OCI-LY3 (cell line): Measurements from ENCODE around the gene TMX1.
A peak's percentile ranks its signal among the peaks of the same experiment; 100 is the strongest.

Experiments
- H2AFZ ChIP-seq: fragments of 200-600, 300-600 bp; shearing (Covaris generic); 2 replicates; pipeline ENCODE4 v1.6.0; 2014; ENCODE audit warnings: antibody characterized with exemption, low read depth, low read length
- H3K27ac ChIP-seq: fragments of 200-600, 300-600 bp; sonication (generic); 2 replicates; pipeline ENCODE4 v1.5.1; 2014; ENCODE audit warnings: mild to moderate bottlenecking, low read length, moderate library complexity, mixed read lengths
- H3K27me3 ChIP-seq: fragments of 200-600, 300-600 bp; sonication (generic); 2 replicates; pipeline ENCODE4 v1.6.1; 2014; ENCODE audit warnings: low read depth, low read length, mixed read lengths
- H3K36me3 ChIP-seq: fragments of 200-600, 300-600 bp; sonication (generic); replicated peaks from 2 replicates; pipeline ENCODE3; 2014; ENCODE audit warnings: low read depth, low read length, mixed read lengths
- H3K4me1 ChIP-seq: fragments of 300-600, 200-600 bp; sonication (generic); 2 replicates; pipeline ENCODE4 v1.6.1; 2014; ENCODE audit warnings: low read length, mixed read lengths
- H3K4me2 ChIP-seq: fragments of 200-600, 300-600 bp; sonication (generic); 2 replicates; pipeline ENCODE4 v1.6.1; 2014; ENCODE audit warnings: low read length, mixed read lengths
- H3K4me3 ChIP-seq: fragments of 300-600, 200-600 bp; sonication (generic); 2 replicates; pipeline ENCODE4 v1.5.1; 2014; ENCODE audit warnings: antibody characterized with exemption, mild to moderate bottlenecking, low read length, moderate library complexity
- H3K79me2 ChIP-seq: fragments of 300-600, 200-600 bp; shearing (Covaris generic); 2 replicates; pipeline ENCODE4 v1.6.1; 2014; ENCODE audit warnings: mild to moderate bottlenecking, low read length, mixed read lengths
- H3K9ac ChIP-seq: fragments of 300-600, 200-600 bp; shearing (Covaris generic); 2 replicates; pipeline ENCODE4 v1.6.0; 2014; ENCODE audit warnings: mild to moderate bottlenecking, low read length, moderate library complexity
- H3K9me3 ChIP-seq: fragments of 200-600, 300-600 bp; shearing (Covaris generic); 2 replicates; pipeline ENCODE4 v1.6.1; 2014; ENCODE audit warnings: low read length, mixed read lengths; ENCODE audit not compliant: insufficient read depth
- H4K20me1 ChIP-seq: fragments of 200-600, 300-600 bp; sonication (generic); 2 replicates; pipeline ENCODE4 v1.6.1; 2016; ENCODE audit warnings: low read length, mixed read lengths; ENCODE audit not compliant: insufficient read depth
- EZH2phosphoT487 ChIP-seq: fragments of 200-600 bp; shearing (Covaris generic); IDR thresholded peaks from 2 replicates; pipeline ENCODE4 v1.6.1; 2018; ENCODE audit warnings: antibody characterized with exemption, mixed run types, low read depth
- TF ChIP-seq, protein P1 (sequence below): fragments of 200-600, 300-600 bp; sonication (generic); IDR thresholded peaks from 2 replicates; pipeline ENCODE4 v1.5.1; 2014; ENCODE audit warnings: antibody characterized with exemption, low read length, low read depth

Gene TMX1

GRCh38 chr14:51240804-51241380 is 845 bp downstream of the TMX1 start:
- Histone ChIP-seq H3K27ac (peak overlapping the region; percentile 70), H3K4me3 (peak overlapping the region; percentile 96), H3K79me2 (peaks cover 59% of the 10 kb centered on the region), H3K9ac (peak overlapping the region; percentile 99), H4K20me1 (0 out of 2 replicates have a peak, but pooled peaks cover 9% of the 10 kb centered on the region), H2AFZ (peak overlapping the region; percentile 91), H3K4me2 (peak overlapping the region; percentile 88), H3K4me1 (peaks cover 24% of the 10 kb centered on the region), H3K27me3 (no peaks in the 10 kb centered on the region), H3K9me3 (no peaks in the 10 kb centered on the region), H3K36me3 (peaks cover 14% of the 10 kb centered on the region)
- TF ChIP-seq EZH2phosphoT487: no peak
- TF ChIP-seq, protein P1, sequence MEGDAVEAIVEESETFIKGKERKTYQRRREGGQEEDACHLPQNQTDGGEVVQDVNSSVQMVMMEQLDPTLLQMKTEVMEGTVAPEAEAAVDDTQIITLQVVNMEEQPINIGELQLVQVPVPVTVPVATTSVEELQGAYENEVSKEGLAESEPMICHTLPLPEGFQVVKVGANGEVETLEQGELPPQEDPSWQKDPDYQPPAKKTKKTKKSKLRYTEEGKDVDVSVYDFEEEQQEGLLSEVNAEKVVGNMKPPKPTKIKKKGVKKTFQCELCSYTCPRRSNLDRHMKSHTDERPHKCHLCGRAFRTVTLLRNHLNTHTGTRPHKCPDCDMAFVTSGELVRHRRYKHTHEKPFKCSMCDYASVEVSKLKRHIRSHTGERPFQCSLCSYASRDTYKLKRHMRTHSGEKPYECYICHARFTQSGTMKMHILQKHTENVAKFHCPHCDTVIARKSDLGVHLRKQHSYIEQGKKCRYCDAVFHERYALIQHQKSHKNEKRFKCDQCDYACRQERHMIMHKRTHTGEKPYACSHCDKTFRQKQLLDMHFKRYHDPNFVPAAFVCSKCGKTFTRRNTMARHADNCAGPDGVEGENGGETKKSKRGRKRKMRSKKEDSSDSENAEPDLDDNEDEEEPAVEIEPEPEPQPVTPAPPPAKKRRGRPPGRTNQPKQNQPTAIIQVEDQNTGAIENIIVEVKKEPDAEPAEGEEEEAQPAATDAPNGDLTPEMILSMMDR: no peak

DNA sequence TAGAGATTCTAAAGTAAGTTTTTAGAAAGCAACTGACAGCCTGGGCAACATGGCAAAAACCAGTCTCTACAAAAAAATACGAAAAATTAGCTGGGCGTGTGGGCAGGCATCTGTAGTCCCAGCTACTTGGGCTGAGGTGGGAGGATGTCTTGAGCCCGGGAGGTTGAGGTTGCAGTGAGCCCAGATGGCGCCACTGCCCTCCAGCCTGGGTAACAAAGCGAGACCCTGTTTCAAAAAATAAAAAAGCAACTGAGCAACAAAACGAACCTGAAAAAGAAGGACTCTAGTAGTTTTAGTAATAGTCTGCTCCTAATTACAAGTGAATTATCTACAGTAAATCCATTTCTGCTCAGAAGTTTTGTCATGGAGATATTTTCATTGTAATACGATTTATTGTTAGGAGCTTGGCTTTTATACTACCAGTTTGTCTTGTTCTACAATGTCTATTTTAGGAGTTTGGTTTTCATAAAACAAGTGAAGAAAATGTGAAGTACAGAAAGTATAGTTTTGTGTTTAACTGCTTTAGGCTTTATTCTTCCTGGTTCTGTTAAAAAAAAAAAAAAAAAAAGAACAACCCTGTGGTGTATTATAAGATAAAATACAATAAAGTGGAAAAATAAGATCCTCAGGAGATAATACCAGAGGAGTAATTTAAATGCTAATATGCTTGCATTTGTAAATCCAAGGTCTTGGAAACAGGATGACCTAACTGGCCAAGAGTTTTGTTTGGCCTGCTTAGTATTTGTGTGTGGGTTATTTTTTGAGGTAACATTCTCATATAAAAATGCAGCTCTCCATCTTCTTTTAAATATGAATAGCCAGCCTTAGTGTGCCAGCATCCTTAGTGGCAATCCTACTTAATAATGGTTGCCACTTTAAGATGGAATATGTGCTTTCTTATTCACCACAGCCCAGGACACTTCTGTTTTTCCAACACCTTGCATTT is 2.8 kb downstream of the TMX1 start:
- Histone ChIP-seq H4K20me1 (peaks cover 12% of the 10 kb centered on the region; the same call in 1 of the 2 replicates), H3K4me1 (peaks cover 27% of the 10 kb centered on the region), H3K27ac (no peak overlapping the region)

DNA sequence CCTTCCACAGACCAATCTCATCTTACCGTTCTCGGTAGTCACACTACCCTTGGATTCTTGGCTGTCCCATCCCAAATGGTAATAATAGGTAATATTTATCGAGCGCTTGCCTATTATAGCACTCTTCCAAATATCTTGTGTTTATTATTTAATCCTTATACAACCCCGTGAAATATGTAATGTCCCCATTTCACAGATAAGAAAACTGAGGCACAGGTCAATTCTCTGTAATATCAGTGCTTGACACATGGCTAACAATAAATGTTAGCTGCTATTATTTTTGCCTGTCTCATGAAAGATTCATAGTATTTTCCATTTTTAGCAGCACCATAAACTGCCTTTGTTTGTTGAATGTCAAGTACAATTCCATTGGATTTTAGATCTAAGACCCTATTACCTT is 4.5 kb downstream of the TMX1 start:
- Histone ChIP-seq H3K27me3 (no peaks in the 10 kb centered on the region), H2AFZ (no peak overlapping the region), H3K4me2 (no peak overlapping the region), H3K9me3 (no peaks in the 10 kb centered on the region), H3K4me3 (no peak overlapping the region), H3K4me1 (peaks cover 36% of the 10 kb centered on the region), H4K20me1 (peaks cover 15% of the 10 kb centered on the region; the same call in 1 of the 2 replicates), H3K36me3 (peaks cover 32% of the 10 kb centered on the region), H3K9ac (no peak overlapping the region), H3K79me2 (peaks cover 76% of the 10 kb centered on the region), H3K27ac (no peak overlapping the region)
- TF ChIP-seq EZH2phosphoT487: no peak
- TF ChIP-seq, protein P1: no peak

More for the DNA sequence above, 2.8 kb downstream of the TMX1 start:
- Histone ChIP-seq H3K9ac (no peak overlapping the region), H3K9me3 (no peaks in the 10 kb centered on the region), H3K4me3 (peak overlapping the region; percentile 19; the same call in 1 of the 2 replicates), H3K79me2 (peaks cover 67% of the 10 kb centered on the region), H3K27me3 (no peaks in the 10 kb centered on the region), H3K36me3 (peaks cover 21% of the 10 kb centered on the region), H3K4me2 (peak overlapping the region; percentile 34), H2AFZ (no peak overlapping the region)
- TF ChIP-seq, protein P1: 0 out of 2 replicates have a peak, but pooled peaks have one; percentile 12
- no peak for TF ChIP-seq EZH2phosphoT487

GRCh38 chr14:51246032-51246431 is 6.0 kb downstream of the TMX1 start:
- Histone ChIP-seq H3K79me2 (peaks cover 65% of the 10 kb centered on the region), H4K20me1 (peaks cover 15% of the 10 kb centered on the region; the same call in 1 of the 2 replicates), H2AFZ (no peak overlapping the region), H3K4me3 (no peak overlapping the region), H3K36me3 (peaks cover 44% of the 10 kb centered on the region), H3K4me2 (no peak overlapping the region), H3K9me3 (no peaks in the 10 kb centered on the region), H3K27me3 (no peaks in the 10 kb centered on the region), H3K9ac (no peak overlapping the region), H3K27ac (no peak overlapping the region), H3K4me1 (peaks cover 34% of the 10 kb centered on the region)
- TF ChIP-seq EZH2phosphoT487: no peak
- TF ChIP-seq, protein P1: no peak
